ENCODE results near the gene SMIM12. TPM values are rescaled to one million over a fixed set of nuclear protein-coding genes. Genes with fewer than 3 reads are reported as not detected.

The SMIM12 gene
- polyA plus RNA-seq, 2 of the 4 experiments (the other 2 are of a cell fraction): 35.8 to 37.5 TPM

- TF ChIP-seq, protein P1, sequence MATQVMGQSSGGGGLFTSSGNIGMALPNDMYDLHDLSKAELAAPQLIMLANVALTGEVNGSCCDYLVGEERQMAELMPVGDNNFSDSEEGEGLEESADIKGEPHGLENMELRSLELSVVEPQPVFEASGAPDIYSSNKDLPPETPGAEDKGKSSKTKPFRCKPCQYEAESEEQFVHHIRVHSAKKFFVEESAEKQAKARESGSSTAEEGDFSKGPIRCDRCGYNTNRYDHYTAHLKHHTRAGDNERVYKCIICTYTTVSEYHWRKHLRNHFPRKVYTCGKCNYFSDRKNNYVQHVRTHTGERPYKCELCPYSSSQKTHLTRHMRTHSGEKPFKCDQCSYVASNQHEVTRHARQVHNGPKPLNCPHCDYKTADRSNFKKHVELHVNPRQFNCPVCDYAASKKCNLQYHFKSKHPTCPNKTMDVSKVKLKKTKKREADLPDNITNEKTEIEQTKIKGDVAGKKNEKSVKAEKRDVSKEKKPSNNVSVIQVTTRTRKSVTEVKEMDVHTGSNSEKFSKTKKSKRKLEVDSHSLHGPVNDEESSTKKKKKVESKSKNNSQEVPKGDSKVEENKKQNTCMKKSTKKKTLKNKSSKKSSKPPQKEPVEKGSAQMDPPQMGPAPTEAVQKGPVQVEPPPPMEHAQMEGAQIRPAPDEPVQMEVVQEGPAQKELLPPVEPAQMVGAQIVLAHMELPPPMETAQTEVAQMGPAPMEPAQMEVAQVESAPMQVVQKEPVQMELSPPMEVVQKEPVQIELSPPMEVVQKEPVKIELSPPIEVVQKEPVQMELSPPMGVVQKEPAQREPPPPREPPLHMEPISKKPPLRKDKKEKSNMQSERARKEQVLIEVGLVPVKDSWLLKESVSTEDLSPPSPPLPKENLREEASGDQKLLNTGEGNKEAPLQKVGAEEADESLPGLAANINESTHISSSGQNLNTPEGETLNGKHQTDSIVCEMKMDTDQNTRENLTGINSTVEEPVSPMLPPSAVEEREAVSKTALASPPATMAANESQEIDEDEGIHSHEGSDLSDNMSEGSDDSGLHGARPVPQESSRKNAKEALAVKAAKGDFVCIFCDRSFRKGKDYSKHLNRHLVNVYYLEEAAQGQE (IDR thresholded peaks at IDR 0.05): no peak
- TF ChIP-seq ESRRA (IDR thresholded peaks at IDR 0.05; ENCODE audit: borderline replicate concordance, low read length): no peak
- TF ChIP-seq GATA3 (IDR thresholded peaks at IDR 0.05; ENCODE audit: borderline replicate concordance): no peak
- no peak for TF ChIP-seq ATOH8 (CRISPR knock-in tag; IDR thresholded peaks at IDR 0.05; ENCODE audit: low read depth)
- no peak for TF ChIP-seq ZNF302 (CRISPR knock-in tag; IDR thresholded peaks at IDR 0.05)
- no peak for TF ChIP-seq HOXA7 (CRISPR knock-in tag; IDR thresholded peaks at IDR 0.05)
- TF ChIP-seq PBX3 (IDR thresholded peaks at IDR 0.05): no peak
Observed at GRCh38 chr1:34876406-34876805, 16.9 kb upstream of the SMIM12 start (continued).

DNA sequence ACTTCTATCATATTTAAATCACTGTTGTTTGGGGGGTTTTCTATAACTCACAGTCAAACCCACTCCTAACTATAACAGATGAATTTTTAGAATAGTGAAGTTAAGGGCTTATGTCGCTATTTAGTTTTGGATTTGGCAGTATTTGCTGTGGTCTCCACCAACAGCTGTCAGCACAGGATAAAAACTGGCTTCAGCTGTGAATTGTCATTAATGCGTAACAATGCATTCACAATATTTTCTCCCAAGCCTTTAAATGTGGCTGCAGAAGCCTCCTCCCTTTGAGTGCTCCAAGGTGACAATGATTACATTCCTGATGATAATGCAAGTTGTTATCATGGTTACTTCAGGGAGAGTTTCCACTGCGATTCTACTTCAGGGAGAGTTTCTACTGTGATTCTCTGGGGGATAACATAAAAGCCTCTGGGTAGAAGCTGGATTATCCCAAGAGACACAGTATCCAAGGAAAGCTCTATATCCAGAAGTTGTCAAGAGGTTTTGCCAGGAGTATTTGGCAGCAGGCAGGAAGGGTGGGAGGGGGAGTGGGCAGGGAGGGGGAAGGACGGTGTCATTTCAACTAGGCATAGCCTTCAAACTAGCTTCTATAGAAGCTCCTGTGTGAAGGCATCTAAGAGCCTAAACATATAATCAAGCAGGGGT lies 14.9 kb upstream of the SMIM12 start:
- 38% methylated on average over 4 of the region's 4 CpGs for WGBS (ENCODE audit: missing lambda C conversion rate)
- no peak overlapping the region for H3K4me3 ChIP-seq
- H3K27ac ChIP-seq: no peak overlapping the region
- ATAC-seq: no peak
- TF ChIP-seq ESRRA (IDR thresholded peaks at IDR 0.05; ENCODE audit: borderline replicate concordance, low read length) (no peak), BHLHE40 (IDR thresholded peaks at IDR 0.05; ENCODE audit: low read depth, low read length) (no peak), EP300 (IDR thresholded peaks at IDR 0.05) (no peak), TFCP2L1 (CRISPR knock-in tag; IDR thresholded peaks at IDR 0.05) (no peak), ZC3H11A (IDR thresholded peaks at IDR 0.05) (no peak), HDAC2 (IDR thresholded peaks at IDR 0.05) (no peak)
- ChIA-PET CTCF (interaction anchor here (1.6 to 1.7 kb wide), 2 partner anchors 14 to 22 kb away, joined by 5 to 9 read pairs; partner anchors contain the start of gene SMIM12), POLR2A (no interaction called here)
- H3K4me2 ChIP-seq: no peak overlapping the region
- no peaks in the 10 kb centered on the region for H3K9me3 ChIP-seq
- no peaks in the 10 kb centered on the region for H3K4me1 ChIP-seq
- no peak for FAIRE-seq
- DNase-seq (ENCODE audit: low read depth in 1 of 2, low spot score in 1 of 2): no peak

- H3K4me3 ChIP-seq: no peak overlapping the region
- 29% methylated on average over 4 of the region's 4 CpGs for WGBS (ENCODE audit: missing lambda C conversion rate)
- POLR2A ChIA-PET: no interaction called here
Observed at GRCh38 chr1:34872133-34872503, 12.6 kb upstream of the SMIM12 start.

More at GRCh38 chr1:34872133-34872503, 12.6 kb upstream of the SMIM12 start:
- no peaks in the 10 kb centered on the region for H3K4me1 ChIP-seq
- TF ChIP-seq, protein P2, sequence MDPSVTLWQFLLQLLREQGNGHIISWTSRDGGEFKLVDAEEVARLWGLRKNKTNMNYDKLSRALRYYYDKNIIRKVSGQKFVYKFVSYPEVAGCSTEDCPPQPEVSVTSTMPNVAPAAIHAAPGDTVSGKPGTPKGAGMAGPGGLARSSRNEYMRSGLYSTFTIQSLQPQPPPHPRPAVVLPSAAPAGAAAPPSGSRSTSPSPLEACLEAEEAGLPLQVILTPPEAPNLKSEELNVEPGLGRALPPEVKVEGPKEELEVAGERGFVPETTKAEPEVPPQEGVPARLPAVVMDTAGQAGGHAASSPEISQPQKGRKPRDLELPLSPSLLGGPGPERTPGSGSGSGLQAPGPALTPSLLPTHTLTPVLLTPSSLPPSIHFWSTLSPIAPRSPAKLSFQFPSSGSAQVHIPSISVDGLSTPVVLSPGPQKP (IDR thresholded peaks at IDR 0.05; ENCODE audit: low read depth, low read length): no peak
- no peak for TF ChIP-seq KDM5A (IDR thresholded peaks at IDR 0.05)
- TF ChIP-seq ZC3H11A (IDR thresholded peaks at IDR 0.05): no peak
- TF ChIP-seq HES2 (IDR thresholded peaks at IDR 0.05): no peak
- no peak for TF ChIP-seq RARB (CRISPR knock-in tag; IDR thresholded peaks at IDR 0.05)
- TF ChIP-seq HDAC2 (IDR thresholded peaks at IDR 0.05): no peak
- TF ChIP-seq SMC3 (IDR thresholded peaks at IDR 0.05): no peak
- TF ChIP-seq JUNB (IDR thresholded peaks at IDR 0.05): no peak
- no peak for TF ChIP-seq HOXA7 (CRISPR knock-in tag; IDR thresholded peaks at IDR 0.05)
- TF ChIP-seq, protein P1 (IDR thresholded peaks at IDR 0.05): no peak
- TF ChIP-seq NPAS2 (CRISPR knock-in tag; IDR thresholded peaks at IDR 0.05; ENCODE audit: borderline replicate concordance): no peak
- TF ChIP-seq, protein P3, sequence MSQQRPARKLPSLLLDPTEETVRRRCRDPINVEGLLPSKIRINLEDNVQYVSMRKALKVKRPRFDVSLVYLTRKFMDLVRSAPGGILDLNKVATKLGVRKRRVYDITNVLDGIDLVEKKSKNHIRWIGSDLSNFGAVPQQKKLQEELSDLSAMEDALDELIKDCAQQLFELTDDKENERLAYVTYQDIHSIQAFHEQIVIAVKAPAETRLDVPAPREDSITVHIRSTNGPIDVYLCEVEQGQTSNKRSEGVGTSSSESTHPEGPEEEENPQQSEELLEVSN (IDR thresholded peaks at IDR 0.05; ENCODE audit: borderline replicate concordance, low read depth): no peak
- TF ChIP-seq RCOR1 (IDR thresholded peaks at IDR 0.05; ENCODE audit: low read depth, low read length): no peak
- TF ChIP-seq NFE2L2 (conservative IDR thresholded peaks at IDR 0.05; ENCODE audit: low read length): no peak
- TF ChIP-seq ZFP36 (IDR thresholded peaks at IDR 0.05; ENCODE audit: borderline replicate concordance, partially characterized antibody): no peak
- no peak for DNase-seq (ENCODE audit: low read depth in 1 of 2, low spot score in 1 of 2)
- ATAC-seq: no peak
- FAIRE-seq: no peak
- CTCF ChIA-PET: no interaction called here
- no peaks in the 10 kb centered on the region for H3K9me3 ChIP-seq
- H3K27ac ChIP-seq: no peak overlapping the region
- H3K4me2 ChIP-seq: no peak overlapping the region
